Heart right ventricle (tissue), 16 donors: ENCODE results near the gene LDLRAD4. TPM values are rescaled to one million over a fixed set of nuclear protein-coding genes. Genes with fewer than 3 reads are reported as not detected.
A peak's percentile ranks its signal among the peaks of the same experiment; 100 is the strongest.

Experiments
- ATAC-seq, 8 donors: fragments of 200-7000 bp; cut with Tn5 transposase; one replicate each; pipeline ENCODE4 v1.9.1; 2020; ENCODE audit warnings: mild to moderate bottlenecking in 8 of 8, moderate library complexity in 8 of 8, moderate number of reproducible peaks in 1 of 8
- DNase-seq, 2 donors: peaks; one replicate each; pipeline ENCODE4 v3.0.0-alpha.2; 2020
- H3K27ac ChIP-seq, 10 donors: fragments of 200-600 bp; sonication (generic) in 2 of 10; one replicate each; pipeline versions ENCODE4 v1.5.0 to v1.8.0; 2020 to 2022; ENCODE audit warnings: mild to moderate bottlenecking in 3 of 10
- H3K27me3 ChIP-seq, 7 donors: fragments of 200-600 bp; one replicate each; pipeline ENCODE4 v1.8.0; 2021 to 2022; ENCODE audit warnings: mild to moderate bottlenecking in 2 of 7
- H3K36me3 ChIP-seq, 9 donors: fragments of 200-600 bp; sonication (generic) in 1 of 9; one replicate each; pipeline versions ENCODE4 v1.5.0 to v1.8.0; 2020 to 2022; ENCODE audit warnings: mild to moderate bottlenecking in 2 of 9
- H3K4me1 ChIP-seq, 9 donors: fragments of 200-600 bp; sonication (generic) in 1 of 9; one replicate each; pipeline versions ENCODE4 v1.5.0 to v1.8.0; 2020 to 2022; ENCODE audit warnings: mild to moderate bottlenecking in 4 of 9
- H3K4me3 ChIP-seq, 10 donors: fragments of 200-600 bp; sonication (generic) in 2 of 10; one replicate each; pipeline versions ENCODE4 v1.5.0 to v1.8.0; 2020 to 2022; ENCODE audit warnings: mild to moderate bottlenecking in 7 of 10, moderate library complexity in 2 of 10
- H3K9me3 ChIP-seq, 11 donors: fragments of 200-600 bp in 10 of 11; sonication (generic) in 2 of 11; one replicate each; pipeline versions ENCODE4 v1.5.0 to v1.8.0; 2013 to 2022; ENCODE audit warnings: mild to moderate bottlenecking in 2 of 11, control low read depth in 1 of 11, moderate library complexity in 1 of 11
- WGBS, 2 donors: extraction: QIAGEN DNeasy Blood & Tissue Kit; methylation state at CpG; one replicate each; pipeline ENCODE4 v1.1.7; 2013; ENCODE audit warnings: inconsistent platforms in 1 of 2; 5-methylcytosine and 5-hydroxymethylcytosine counted together
- intact Hi-C, 10 donors: fragments of 100-400 bp; cut with DNase I; formaldehyde crosslinking; loops; one replicate each; pipeline versions ENCODE4 v1.11.1 to v1.14.2; 2022
- polyA plus RNA-seq, 2 donors: library from polyadenylated mRNA; stranded (reverse); fragments of 200-250 nt; gene quantifications; one replicate each; pipeline ENCODE4 v1.2.3, GENCODE V29; 2013
- total RNA-seq, 10 donors: library from RNA; stranded (reverse); fragmentation: NEBNext Ultra II Directional in 3 of 10; extraction: Animal tissue kit (Norgen Biotek cat#: 25700) in 3 of 10; gene quantifications; one replicate each; pipeline versions ENCODE4 v1.2.1 to v1.2.4, GENCODE V29; 2021 to 2023
- TF ChIP-seq, protein P1 (sequence below), 9 donors: fragments of 200-600 bp; sonication (generic) in 2 of 9; IDR thresholded peaks; one replicate each; pipeline versions ENCODE4 v1.5.0 to v1.8.0; 2021 to 2022; ENCODE audit warnings: antibody characterized with exemption in 9 of 9, mild to moderate bottlenecking in 5 of 9, moderate library complexity in 1 of 9
- donor health status: Arrhythmogenic right ventricular cardiomyopathy.
- donor health status: ischemic (EF 13 %, LVEDD 7.1; RV severe dilation, severe dysfunction).
- donor health status: healthy with polysubstance abuse.
- donor health status: DM: no; HTN: yes; CAD: no.
- donor health status: DM: no; HTN: no; CAD: no.
- donor health status: ischemic (EF 25% LVEDD 6.9; RV normal size, moderate dysfunction).
- donor health status: ischemic (EF 25% LVEDD 5.7; RV mildly dilated, moderate dysfunction).
- donor health status: healthy.
- donor health status: DM: yes; HTN: yes; CAD: no.
- donor health status: Ischemic cardiomyopathy.
- donor health status: ischemic (EF 35%, LVEDD 5.7; RV mildly dilated, moderate dysfunction).
- donor health status: nonischemic (EF 11% LVEDD 7.7; RV severe dilation, severe dysfunction).
- donor health status: DM: yes; HTN: yes; CAD: no.
- donor health status: PGD.
- donor health status: ischemic (EF 29% LVEDD 5.4; RV normal size, mild dysfunction).
- donor health status: nonischemic (EF 23%, LVEDD 6.1; RV moderate dilation, normal function).

LDLRAD4 gene
- total and polyA plus RNA-seq, 12 donors, result 5.4 to 74.6 (median 34.6) TPM

DNA sequence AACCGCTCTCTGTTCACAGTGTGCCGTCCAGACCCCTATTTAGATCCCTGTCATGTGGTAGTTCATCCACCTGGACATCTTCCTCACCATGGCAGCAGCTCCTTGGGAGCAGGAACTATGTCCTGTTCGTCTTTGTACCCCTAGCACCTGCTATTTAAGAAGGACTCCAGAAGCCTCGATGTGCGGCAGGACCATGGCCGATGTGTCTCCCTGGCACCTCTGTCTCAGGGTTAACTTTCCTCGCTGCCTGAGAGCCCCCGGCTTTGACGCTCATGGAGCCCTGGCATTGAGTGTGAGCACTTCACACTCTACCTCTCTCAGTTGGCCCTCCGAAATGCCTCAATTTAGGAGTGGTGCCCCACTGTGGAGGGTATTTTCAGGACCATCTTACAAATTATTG lies 355.8 kb downstream of the LDLRAD4 start:
- no peak overlapping the region for H3K4me3 ChIP-seq
- TF ChIP-seq, protein P1, sequence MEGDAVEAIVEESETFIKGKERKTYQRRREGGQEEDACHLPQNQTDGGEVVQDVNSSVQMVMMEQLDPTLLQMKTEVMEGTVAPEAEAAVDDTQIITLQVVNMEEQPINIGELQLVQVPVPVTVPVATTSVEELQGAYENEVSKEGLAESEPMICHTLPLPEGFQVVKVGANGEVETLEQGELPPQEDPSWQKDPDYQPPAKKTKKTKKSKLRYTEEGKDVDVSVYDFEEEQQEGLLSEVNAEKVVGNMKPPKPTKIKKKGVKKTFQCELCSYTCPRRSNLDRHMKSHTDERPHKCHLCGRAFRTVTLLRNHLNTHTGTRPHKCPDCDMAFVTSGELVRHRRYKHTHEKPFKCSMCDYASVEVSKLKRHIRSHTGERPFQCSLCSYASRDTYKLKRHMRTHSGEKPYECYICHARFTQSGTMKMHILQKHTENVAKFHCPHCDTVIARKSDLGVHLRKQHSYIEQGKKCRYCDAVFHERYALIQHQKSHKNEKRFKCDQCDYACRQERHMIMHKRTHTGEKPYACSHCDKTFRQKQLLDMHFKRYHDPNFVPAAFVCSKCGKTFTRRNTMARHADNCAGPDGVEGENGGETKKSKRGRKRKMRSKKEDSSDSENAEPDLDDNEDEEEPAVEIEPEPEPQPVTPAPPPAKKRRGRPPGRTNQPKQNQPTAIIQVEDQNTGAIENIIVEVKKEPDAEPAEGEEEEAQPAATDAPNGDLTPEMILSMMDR (IDR thresholded peaks at IDR 0.05), result no peak
- DNase-seq (no peak), ATAC-seq (no peak)
- H3K4me1 ChIP-seq, result peaks cover 0 to 40% (median 10%) of the 10 kb centered on the region in 9 donors
- no peaks in the 10 kb centered on the region for H3K36me3 ChIP-seq
- H3K27ac ChIP-seq, result peak overlapping the region in 1 of 10 donors; percentile 30
- WGBS, 2 donors, result 95 to 96% methylated on average over 10 of the region's 10 CpGs
- intact Hi-C loops, result no loop called here
- H3K27me3 ChIP-seq, result no peaks in the 10 kb centered on the region
- H3K9me3 ChIP-seq, result peaks cover 0 to 3% (median 0%) of the 10 kb centered on the region in 11 donors

DNA sequence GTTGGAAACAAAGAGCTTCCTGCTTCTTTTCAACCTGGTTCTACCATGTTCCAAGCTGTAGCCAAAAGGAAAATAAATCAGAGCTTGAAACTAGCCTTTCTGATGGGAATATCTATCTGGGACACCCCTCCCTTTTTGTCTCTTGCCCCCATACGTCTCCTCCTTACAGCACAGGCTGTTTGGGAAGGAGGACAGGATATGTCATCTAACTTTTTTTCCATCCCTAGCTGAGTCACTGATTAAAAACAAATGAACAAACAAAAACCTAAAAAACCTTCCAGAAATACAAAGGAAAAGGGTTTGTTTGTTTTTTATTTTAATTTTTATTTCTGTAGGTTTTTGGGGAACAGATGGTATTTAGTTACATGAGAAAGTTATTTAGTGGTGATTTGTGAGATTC lies 356.2 kb downstream of the LDLRAD4 start:
- 51 to 55% methylated on average over 1 of the region's 1 CpG for WGBS, 2 donors
- no peak for ATAC-seq
- TF ChIP-seq, protein P1 (IDR thresholded peaks at IDR 0.05), result no peak
- Histone ChIP-seq H3K9me3 (peaks cover 0 to 3% (median 0%) of the 10 kb centered on the region in 11 donors), H3K4me3 (no peak overlapping the region), H3K27ac (peak overlapping the region in 1 of 10 donors; percentile 30), H3K4me1 (peaks cover 0 to 41% (median 12%) of the 10 kb centered on the region in 9 donors), H3K36me3 (no peaks in the 10 kb centered on the region), H3K27me3 (no peaks in the 10 kb centered on the region)
- no peak for DNase-seq
- intact Hi-C loops, result no loop called here

DNA sequence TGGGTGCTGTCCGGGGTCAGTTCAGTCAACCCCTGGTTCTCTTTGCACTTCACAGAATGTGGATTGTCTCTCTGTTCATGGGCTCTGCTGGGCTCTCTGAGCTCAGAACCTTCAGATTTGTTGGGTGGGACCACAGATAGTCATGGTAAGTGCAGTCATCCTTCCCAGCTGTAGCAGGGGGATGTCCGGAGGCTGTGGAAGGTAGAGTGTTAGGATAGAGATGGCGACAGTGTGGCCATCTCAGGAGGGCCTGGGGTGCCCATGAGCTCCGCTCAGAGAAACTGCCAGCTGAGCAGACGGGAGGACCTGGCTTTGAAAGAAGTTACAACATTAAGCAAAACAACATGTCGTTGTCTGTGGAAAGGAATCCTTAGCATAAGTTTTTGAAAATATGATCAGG lies 358.0 kb downstream of the LDLRAD4 start:
- Histone ChIP-seq H3K27ac (peak overlapping the region in 1 of 10 donors; percentile 65), H3K4me1 (peaks cover 0 to 50% (median 27%) of the 10 kb centered on the region in 9 donors), H3K27me3 (no peaks in the 10 kb centered on the region), H3K36me3 (no peaks in the 10 kb centered on the region), H3K9me3 (peaks cover 0 to 3% (median 0%) of the 10 kb centered on the region in 11 donors), H3K4me3 (no peak overlapping the region)
- 92 to 95% methylated on average over 6 of the region's 6 CpGs for WGBS, 2 donors
- DNase-seq, result no peak
- intact Hi-C loops, result no loop called here
- ATAC-seq, result no peak
- TF ChIP-seq, protein P1 (IDR thresholded peaks at IDR 0.05), result no peak

DNA sequence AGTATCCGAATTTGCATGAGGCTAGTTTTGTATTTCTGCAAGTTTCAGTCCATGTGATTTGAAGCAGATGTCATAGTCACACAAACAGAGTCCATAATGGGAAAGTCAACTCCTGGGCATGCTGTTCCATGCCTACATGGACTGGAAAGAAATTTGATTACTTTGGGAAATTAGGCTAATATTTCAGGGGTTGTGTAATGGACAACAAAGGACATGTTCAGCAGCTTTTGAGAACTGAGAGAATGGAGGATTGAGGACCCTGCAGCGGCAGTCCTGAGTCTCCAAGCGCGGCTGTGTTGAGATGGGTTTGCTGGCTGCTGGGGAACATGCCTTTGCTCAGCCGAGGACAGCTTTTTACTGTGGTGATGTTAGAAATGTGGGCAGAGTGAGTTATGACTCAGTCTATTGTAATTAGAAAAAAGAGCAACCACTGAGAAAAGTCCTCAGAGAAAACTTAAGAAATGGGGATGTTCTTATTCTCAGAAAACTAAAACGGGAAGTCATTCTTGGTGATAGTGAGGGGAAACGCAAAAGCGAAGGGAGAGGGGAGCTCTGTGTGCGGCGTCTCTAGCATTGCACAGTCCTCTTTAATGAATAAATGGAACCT lies 358.6 kb downstream of the LDLRAD4 start:
- 74 to 79% methylated on average over 10 of the region's 10 CpGs for WGBS, 2 donors
- no peaks in the 10 kb centered on the region for H3K27me3 ChIP-seq
- peak in 6 of 8 donors; percentile 25 to 68 (median 53) for ATAC-seq
- DNase-seq, result no peak
- peak overlapping the region in 3 of 10 donors; percentile 12 to 65 (median 29) for H3K27ac ChIP-seq
- H3K4me1 ChIP-seq, result peaks cover 0 to 53% (median 27%) of the 10 kb centered on the region in 9 donors
- no peaks in the 10 kb centered on the region for H3K36me3 ChIP-seq
- intact Hi-C loops, result no loop called here
- peaks cover 0 to 3% (median 0%) of the 10 kb centered on the region in 11 donors for H3K9me3 ChIP-seq
- no peak overlapping the region for H3K4me3 ChIP-seq
- TF ChIP-seq, protein P1 (IDR thresholded peaks at IDR 0.05), result no peak
